ENCODE measurements around the gene GRM4.

GRM4 gene

GRCh38 chr6:33994472-33995308 is 151.2 kb downstream of the GRM4 start:
- DNase-seq (ENCODE audit: low spot score) = no peak

GRCh38 chr6:33993653-33994471 is 152.0 kb downstream of the GRM4 start:
- DNase-seq (ENCODE audit: low spot score) = no peak

- DNase-seq (ENCODE audit: low spot score) = no peak
These were observed 152.8 kb downstream of the GRM4 start for GRCh38 chr6:33993091-33993490.

GRCh38 chr6:33992191-33992590 is 153.7 kb downstream of the GRM4 start:
- no peak for DNase-seq (ENCODE audit: low spot score)

GRCh38 chr6:33991610-33992009 is 154.3 kb downstream of the GRM4 start:
- no peak for DNase-seq (ENCODE audit: low spot score)

GRCh38 chr6:33990061-33990541 is 155.8 kb downstream of the GRM4 start:
- no peak for DNase-seq (ENCODE audit: low spot score)

- DNase-seq (ENCODE audit: low spot score) = no peak
These were observed 156.7 kb downstream of the GRM4 start for GRCh38 chr6:33989016-33989854.

GRCh38 chr6:33988121-33989015 is 157.5 kb downstream of the GRM4 start:
- no peak for DNase-seq (ENCODE audit: low spot score)

GRCh38 chr6:33987531-33988021 is 158.3 kb downstream of the GRM4 start:
- peak; percentile 42 for DNase-seq (ENCODE audit: low spot score)

- DNase-seq (ENCODE audit: low spot score) = no peak
These were observed 159.9 kb downstream of the GRM4 start for GRCh38 chr6:33985947-33986346.

GRCh38 chr6:33985313-33985751 is 160.6 kb downstream of the GRM4 start:
- DNase-seq (ENCODE audit: low spot score) = no peak

GRCh38 chr6:33984466-33985312 is 161.2 kb downstream of the GRM4 start:
- DNase-seq (ENCODE audit: low spot score) = no peak

GRCh38 chr6:33983721-33984465 is 162.0 kb downstream of the GRM4 start:
- no peak for DNase-seq (ENCODE audit: low spot score)

GRCh38 chr6:33983109-33983716 is 162.7 kb downstream of the GRM4 start:
- peak; percentile 87 for DNase-seq (ENCODE audit: low spot score)

- DNase-seq (ENCODE audit: low spot score) = no peak
These were observed 164.0 kb downstream of the GRM4 start for GRCh38 chr6:33981861-33982260.

GRCh38 chr6:33981421-33981820 is 164.5 kb downstream of the GRM4 start:
- DNase-seq (ENCODE audit: low spot score) = no peak

- DNase-seq (ENCODE audit: low spot score) = no peak
These were observed 165.4 kb downstream of the GRM4 start for GRCh38 chr6:33980176-33981175.
